OCI-LY7 (cell line): ENCODE results near the gene CCNF.

Source experiments
- CTCF ChIP-seq: fragments of 200-600 bp; sonication (generic); conservative IDR thresholded peaks from 2 replicates; pipeline ENCODE4 v1.5.1; 2014; ENCODE audit warnings: mild to moderate bottlenecking, antibody characterized with exemption, low read length, moderate library complexity, mixed read lengths
- EZH2phosphoT487 ChIP-seq: fragments of 200-600 bp; sonication (generic); IDR thresholded peaks from 2 replicates; pipeline ENCODE4 v1.6.1; 2018; ENCODE audit warnings: low read depth, borderline replicate concordance, mild to moderate bottlenecking, mixed run types, antibody characterized with exemption, low read length, moderate library complexity, mixed read lengths

- TF ChIP-seq CTCF (peak; percentile 61), EZH2phosphoT487 (no peak)
Measured at GRCh38 chr16:2473999-2474876, 45.0 kb downstream of the CCNF start.
